Uterus (tissue), 4 donors: ENCODE measurements around the gene CD27. TPM values are rescaled to one million over a fixed set of nuclear protein-coding genes. Genes with fewer than 3 reads are reported as not detected.

Experiments used
- DNase-seq, 2 donors: peaks; one replicate each; pipeline ENCODE4 v3.0.0-alpha.2; 2019 to 2020
- H3K27ac ChIP-seq, 2 donors: fragments of 200-600 bp; sonication (generic); 1 replicate in 1 of 2; 2 replicates in 1 of 2; pipeline ENCODE4 v1.5.1; 2016 to 2018
- H3K27me3 ChIP-seq, 2 donors: fragments of 200-600 bp; sonication (generic); one replicate each; pipeline ENCODE4 v1.5.1; 2018 to 2019; ENCODE audit warnings: control low read depth in 1 of 2
- H3K36me3 ChIP-seq, 2 donors: fragments of 200-600 bp; sonication (generic); one replicate each; pipeline ENCODE4 v1.5.1; 2019; ENCODE audit warnings: control low read depth in 1 of 2
- H3K4me1 ChIP-seq, 2 donors: fragments of 200-600 bp; sonication (generic); one replicate each; pipeline ENCODE4 v1.5.1; 2018 to 2019; ENCODE audit warnings: control low read depth in 1 of 2
- H3K4me3 ChIP-seq, 2 donors: fragments of 200-600 bp; sonication (generic); 1 replicate in 1 of 2; 2 replicates in 1 of 2; pipeline ENCODE4 v1.5.1; 2018 to 2019; ENCODE audit warnings: mild to moderate bottlenecking in 1 of 2
- H3K9me3 ChIP-seq, 2 donors: fragments of 200-600 bp; sonication (generic); one replicate each; pipeline ENCODE4 v1.5.1; 2019; ENCODE audit warnings: control low read depth in 1 of 2
- CTCF ChIP-seq, 4 experiments: fragments of 200-600 bp in 2 of 4; fragments of 450-650 bp in 2 of 4; sonication (generic) in 2 of 4; IDR thresholded peaks; one replicate each; pipeline ENCODE4 v1.5.1; 2016 to 2019; ENCODE audit warnings: antibody characterized with exemption in 4 of 4, mild to moderate bottlenecking in 2 of 4, moderate library complexity in 1 of 4
- POLR2A ChIP-seq, 2 donors: fragments of 450-650 bp; IDR thresholded peaks; one replicate each; pipeline ENCODE4 v1.6.1; 2016; ENCODE audit warnings: antibody characterized with exemption in 2 of 2, mild to moderate bottlenecking in 1 of 2, moderate library complexity in 1 of 2
- intact Hi-C: fragments of 100-400 bp; cut with DNase I; formaldehyde crosslinking; loops from one replicate; pipeline ENCODE4 v1.15.1; 2023; ENCODE audit warnings: low total_unique reads
- total RNA-seq, 4 donors: library from RNA; depleted of rRNA in 3 of 4; stranded (reverse); fragments of >200 nt in 3 of 4; gene quantifications; one replicate each; pipeline versions ENCODE4 v1.1.0 to v1.2.4, GENCODE V29; 2014 to 2023
- donor health status: DM: yes; HTN: yes; CAD: no.

The CD27 gene
- total RNA-seq, 4 donors from 2014 or later, result 0.35 to 1.4 TPM; not detected in 2

- peak; percentile 82 to 83 for DNase-seq
- intact Hi-C loops, result no loop called here
- H3K4me3 ChIP-seq, result peak within 1 kb of the TSS; percentile 55 to 80
- H3K9me3 ChIP-seq, result no peaks in the 10 kb centered on the region
- H3K36me3 ChIP-seq, result no peaks in the 10 kb centered on the region
- H3K27ac ChIP-seq, result peak within 1 kb of the TSS; percentile 92 to 98
- H3K4me1 ChIP-seq, result peaks cover 9 to 15% of the 10 kb centered on the region in 2 donors
- TF ChIP-seq POLR2A (IDR thresholded peaks at IDR 0.05), result peak; percentile 58 to 72
- TF ChIP-seq CTCF (IDR thresholded peaks at IDR 0.05), result peak in 1 of 4 experiments; percentile 10
- no peaks in the 10 kb centered on the region for H3K27me3 ChIP-seq
These were observed 6.8 kb downstream of the CD27 start, which contains the start of gene TAPBPL for GRCh38 chr12:6451348-6452244. TAPBPL (plus strand) TSS chr12:6452042; CDS start chr12:6452249, 207 bp downstream.

- H3K27ac ChIP-seq, result peak overlapping the region; percentile 92 to 98
- no peaks in the 10 kb centered on the region for H3K27me3 ChIP-seq
- no peaks in the 10 kb centered on the region for H3K9me3 ChIP-seq
- no peak for TF ChIP-seq CTCF (IDR thresholded peaks at IDR 0.05)
- no peak for TF ChIP-seq POLR2A (IDR thresholded peaks at IDR 0.05)
- intact Hi-C loops, result no loop called here
- H3K36me3 ChIP-seq, result no peaks in the 10 kb centered on the region
- H3K4me3 ChIP-seq, result peak overlapping the region; percentile 55 to 80
- peaks cover 9 to 15% of the 10 kb centered on the region in 2 donors for H3K4me1 ChIP-seq
- DNase-seq, result peak in 1 of 2 donors; percentile 48
These were observed 7.6 kb downstream of the CD27 start for GRCh38 chr12:6452245-6452943.

GRCh38 chr12:6452944-6453630 is 8.3 kb downstream of the CD27 start:
- Histone ChIP-seq H3K27ac (peak overlapping the region; percentile 92 to 98), H3K36me3 (no peaks in the 10 kb centered on the region), H3K9me3 (no peaks in the 10 kb centered on the region), H3K4me3 (peak overlapping the region in 1 of 2 donors; percentile 55), H3K4me1 (peaks cover 9 to 15% of the 10 kb centered on the region in 2 donors), H3K27me3 (no peaks in the 10 kb centered on the region)
- TF ChIP-seq CTCF (IDR thresholded peaks at IDR 0.05) (no peak), POLR2A (IDR thresholded peaks at IDR 0.05) (peak in 1 of 2 donors; percentile 10)
- intact Hi-C loops, result no loop called here
- no peak for DNase-seq

GRCh38 chr12:6457220-6457945 is 12.6 kb downstream of the CD27 start:
- Histone ChIP-seq H3K27me3 (no peaks in the 10 kb centered on the region), H3K9me3 (no peaks in the 10 kb centered on the region), H3K36me3 (no peaks in the 10 kb centered on the region), H3K27ac (no peak overlapping the region), H3K4me3 (no peak overlapping the region), H3K4me1 (peaks cover 0 to 7% of the 10 kb centered on the region in 2 donors)
- DNase-seq, result no peak
- intact Hi-C loops, result no loop called here
- TF ChIP-seq CTCF (IDR thresholded peaks at IDR 0.05) (no peak), POLR2A (IDR thresholded peaks at IDR 0.05) (no peak)
